A673 (cell line): ENCODE results near the gene RPH3AL. TPM values are rescaled to one million over a fixed set of nuclear protein-coding genes. Genes with fewer than 3 reads are reported as not detected.

Source experiments
- BruUV-seq: library from RNA; stranded (reverse); fragments of 400-500 nt; replicated peaks from 2 replicates; lab custom pipeline; 2021; lab: Mats Ljungman, UMichigan
- CTCF ChIA-PET: fragments of 300-600 bp; sonication (Branson Sonifier 250); formaldehyde crosslinking; loops from one replicate; lab custom pipeline; 2022; ENCODE audit warnings: antibody characterized with exemption; lab: Charles Lee
- POLR2A ChIA-PET: fragments of 300-600 bp; sonication (Branson Sonifier 250); formaldehyde crosslinking; loops from one replicate; lab custom pipeline; 2022; ENCODE audit warnings: antibody characterized with exemption; ENCODE audit not compliant: low non-redundant PET; lab: Charles Lee
- DNase-seq: peaks from one replicate; pipeline ENCODE4 v3.0.0-alpha.2; 2015; ENCODE audit warnings: low spot score
- H3K27ac ChIP-seq: fragments of 200-600 bp; sonication (generic); 2 replicates; pipeline ENCODE4 v1.5.1; 2016; ENCODE audit warnings: mixed run types, low read depth, mild to moderate bottlenecking, mixed read lengths, antibody characterized with exemption, low read length; ENCODE audit not compliant: poor library complexity, severe bottlenecking
- H3K27me3 ChIP-seq: fragments of 200-600 bp; sonication (generic); replicated peaks from 2 replicates; pipeline ENCODE4 v1.6.1; 2017; ENCODE audit warnings: mixed run types, low read depth, mild to moderate bottlenecking, mixed read lengths, antibody characterized with exemption, low read length; ENCODE audit not compliant: insufficient read depth, poor library complexity
- H3K36me3 ChIP-seq: fragments of 200-600 bp; sonication (generic); 2 replicates; pipeline ENCODE4 v1.6.1; 2016; ENCODE audit warnings: mixed run types, mild to moderate bottlenecking, mixed read lengths, antibody characterized with exemption, low read length; ENCODE audit not compliant: insufficient read depth, poor library complexity, severe bottlenecking
- H3K4me1 ChIP-seq: fragments of 200-600 bp; sonication (generic); 2 replicates; pipeline ENCODE4 v1.6.1; 2017; ENCODE audit warnings: mixed run types, mild to moderate bottlenecking, mixed read lengths, antibody characterized with exemption, low read length; ENCODE audit not compliant: insufficient read depth, poor library complexity, severe bottlenecking
- H3K4me3 ChIP-seq: fragments of 200-600 bp; sonication (generic); 2 replicates; pipeline ENCODE4 v1.5.1; 2016; ENCODE audit warnings: low read depth, mixed run types, mild to moderate bottlenecking, mixed read lengths, low read length; ENCODE audit not compliant: poor library complexity, severe bottlenecking
- H3K9me3 ChIP-seq: fragments of 200-600 bp; sonication (generic); 2 replicates; pipeline ENCODE4 v1.6.1; 2016; ENCODE audit warnings: mixed run types, low read depth, mild to moderate bottlenecking, mixed read lengths, antibody characterized with exemption, low read length; ENCODE audit not compliant: poor library complexity, severe bottlenecking
- EZH2 ChIP-seq: fragments of 200-600 bp; sonication (generic); IDR thresholded peaks from 2 replicates; pipeline ENCODE4 v1.6.1; 2017; ENCODE audit warnings: borderline replicate concordance, low read depth, mild to moderate bottlenecking, mixed read lengths, antibody characterized with exemption, low read length; ENCODE audit not compliant: poor library complexity, severe bottlenecking
- intact Hi-C: fragments of 100-400 bp; cut with micrococcal nuclease; formaldehyde crosslinking; loops from one replicate; pipeline ENCODE4 v1.10.0; 2022; ENCODE audit not compliant: unreplicated experiment
- total RNA-seq: library from RNA; stranded (reverse); gene quantifications from 2 replicates; pipeline ENCODE4 v1.2.3, GENCODE V29; 2021
- TF ChIP-seq, protein P1 (sequence below): fragments of 300-800, 200-600 bp; sonication (generic); conservative IDR thresholded peaks from 2 replicates; pipeline ENCODE4 v1.5.1; 2017; ENCODE audit warnings: low read depth, mild to moderate bottlenecking, antibody characterized with exemption, low read length, moderate library complexity, mixed read lengths

Gene RPH3AL
- total RNA-seq, 1 experiment from 2014 or later: 0.82 TPM

DNA sequence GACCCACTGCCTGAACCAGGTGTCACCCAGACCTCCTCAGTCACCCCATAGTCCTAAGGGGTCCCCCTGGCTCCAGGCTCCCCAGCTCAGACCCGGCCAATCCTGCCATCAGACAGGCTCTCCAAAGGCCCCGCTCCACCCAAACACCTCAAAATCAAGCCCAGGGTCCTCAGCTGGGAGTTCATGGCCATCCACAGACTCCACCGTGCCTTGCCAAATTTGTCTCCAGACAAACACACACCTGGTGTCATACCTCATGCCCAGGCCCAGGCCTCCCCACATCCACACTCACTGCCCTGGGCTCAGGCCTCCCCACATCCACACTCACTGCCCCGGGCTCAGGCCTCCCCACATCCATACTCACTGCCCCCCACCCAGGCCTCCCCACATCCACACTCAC lies 12.5 kb downstream of the RPH3AL start:
- ChIA-PET CTCF (no interaction called here), POLR2A (no interaction called here)
- no peaks in the 10 kb centered on the region for H3K9me3 ChIP-seq

DNA sequence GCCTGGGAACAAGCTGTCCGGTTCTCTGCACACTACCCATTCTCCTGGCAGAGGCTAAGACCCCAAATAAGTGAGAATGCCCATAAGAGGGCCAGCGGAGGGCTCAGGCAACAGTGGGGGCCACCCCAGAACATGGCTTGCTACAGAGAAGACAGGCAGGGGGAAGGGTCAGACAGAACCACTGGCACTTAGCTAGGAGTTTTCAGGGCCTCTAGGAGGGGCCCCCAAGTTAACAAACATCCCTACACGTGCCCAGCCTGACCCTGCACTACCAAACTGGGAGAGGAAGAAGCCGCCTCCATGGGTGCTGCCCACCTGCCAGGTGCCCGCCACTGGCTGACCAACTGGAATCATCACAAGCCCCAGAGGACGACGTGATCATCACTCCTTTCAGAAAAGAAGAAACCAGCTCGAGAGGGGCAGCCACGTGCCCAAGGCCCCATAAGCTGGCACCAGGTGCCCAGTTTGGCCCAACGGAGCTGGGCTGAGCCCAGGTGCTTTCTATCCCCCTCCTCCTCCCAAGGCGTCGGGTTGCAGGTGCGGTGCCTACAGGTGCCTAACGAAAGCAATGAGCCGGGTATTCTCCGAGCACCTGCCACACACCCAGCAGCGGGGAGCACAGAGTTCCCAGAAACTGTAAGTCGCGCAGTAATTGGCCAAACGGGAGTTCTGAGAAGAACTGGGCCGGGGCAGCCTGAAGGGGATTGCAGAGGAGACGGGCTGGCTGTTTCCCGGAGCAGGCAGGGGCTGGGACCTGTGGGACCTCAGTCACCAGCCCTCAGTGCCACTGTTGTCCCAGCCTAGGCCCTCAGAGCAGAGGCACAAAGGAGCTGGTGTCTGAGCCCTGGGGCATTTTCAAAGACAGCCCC lies 13.2 kb downstream of the RPH3AL start:
- H3K4me3 ChIP-seq: no peak overlapping the region
- ChIA-PET POLR2A (no interaction called here), CTCF (no interaction called here)
- TF ChIP-seq, protein P1, sequence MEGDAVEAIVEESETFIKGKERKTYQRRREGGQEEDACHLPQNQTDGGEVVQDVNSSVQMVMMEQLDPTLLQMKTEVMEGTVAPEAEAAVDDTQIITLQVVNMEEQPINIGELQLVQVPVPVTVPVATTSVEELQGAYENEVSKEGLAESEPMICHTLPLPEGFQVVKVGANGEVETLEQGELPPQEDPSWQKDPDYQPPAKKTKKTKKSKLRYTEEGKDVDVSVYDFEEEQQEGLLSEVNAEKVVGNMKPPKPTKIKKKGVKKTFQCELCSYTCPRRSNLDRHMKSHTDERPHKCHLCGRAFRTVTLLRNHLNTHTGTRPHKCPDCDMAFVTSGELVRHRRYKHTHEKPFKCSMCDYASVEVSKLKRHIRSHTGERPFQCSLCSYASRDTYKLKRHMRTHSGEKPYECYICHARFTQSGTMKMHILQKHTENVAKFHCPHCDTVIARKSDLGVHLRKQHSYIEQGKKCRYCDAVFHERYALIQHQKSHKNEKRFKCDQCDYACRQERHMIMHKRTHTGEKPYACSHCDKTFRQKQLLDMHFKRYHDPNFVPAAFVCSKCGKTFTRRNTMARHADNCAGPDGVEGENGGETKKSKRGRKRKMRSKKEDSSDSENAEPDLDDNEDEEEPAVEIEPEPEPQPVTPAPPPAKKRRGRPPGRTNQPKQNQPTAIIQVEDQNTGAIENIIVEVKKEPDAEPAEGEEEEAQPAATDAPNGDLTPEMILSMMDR: no peak
- TF ChIP-seq EZH2: no peak
- no peaks in the 10 kb centered on the region for H3K36me3 ChIP-seq
- intact Hi-C loops: no loop called here
- H3K9me3 ChIP-seq: no peaks in the 10 kb centered on the region
- BruUV-seq: no TSS peak
- no peaks in the 10 kb centered on the region for H3K27me3 ChIP-seq
- H3K4me1 ChIP-seq: peaks cover 16% of the 10 kb centered on the region
- no peak overlapping the region for H3K27ac ChIP-seq
- no peak for DNase-seq

More for the DNA sequence above, 12.5 kb downstream of the RPH3AL start:
- H3K4me3 ChIP-seq: no peak overlapping the region
- peaks cover 16% of the 10 kb centered on the region for H3K4me1 ChIP-seq
- H3K36me3 ChIP-seq: no peaks in the 10 kb centered on the region
- DNase-seq: no peak
- no peak for TF ChIP-seq EZH2
- TF ChIP-seq, protein P1: no peak
- intact Hi-C loops: no loop called here
- BruUV-seq: no TSS peak
- no peak overlapping the region for H3K27ac ChIP-seq
- no peaks in the 10 kb centered on the region for H3K27me3 ChIP-seq

DNA sequence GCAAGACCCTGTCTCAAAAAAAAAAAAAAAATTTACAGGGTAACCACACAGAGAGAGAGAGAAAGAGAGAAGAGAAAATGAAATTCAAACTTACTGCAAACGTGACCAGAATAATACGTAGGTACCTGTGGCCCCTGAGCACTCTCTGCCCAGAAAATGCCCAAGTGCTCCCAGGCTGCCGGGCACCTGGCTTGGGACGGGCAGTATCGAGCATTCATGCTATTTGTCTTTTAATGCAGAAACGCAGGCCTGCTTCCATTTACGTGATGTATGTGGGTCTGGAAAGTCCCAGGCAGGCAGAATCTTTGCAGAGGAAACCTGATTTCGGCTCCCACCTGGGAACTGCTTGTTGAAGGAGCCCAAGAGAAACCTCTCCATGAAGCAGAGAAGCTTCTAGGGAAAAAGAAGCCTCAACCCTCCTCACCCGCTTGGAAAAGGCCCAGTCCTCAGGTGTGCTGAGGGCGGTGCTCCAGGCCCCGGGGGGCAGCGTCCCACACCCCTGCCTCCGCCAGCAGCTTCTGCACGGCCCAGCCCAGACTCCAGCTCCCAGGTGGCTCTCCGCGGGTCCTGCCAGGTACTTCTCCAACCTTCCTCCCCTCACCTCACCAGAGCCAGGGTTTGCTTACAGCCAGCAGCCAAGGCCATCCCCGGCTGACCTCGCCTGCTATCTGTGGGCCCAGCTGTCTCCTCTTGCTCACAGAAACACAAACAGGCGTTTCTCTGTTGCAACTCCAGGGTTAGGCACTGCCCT lies 14.0 kb downstream of the RPH3AL start:
- Histone ChIP-seq H3K27me3 (no peaks in the 10 kb centered on the region), H3K4me1 (peaks cover 16% of the 10 kb centered on the region), H3K36me3 (no peaks in the 10 kb centered on the region), H3K27ac (no peak overlapping the region), H3K9me3 (no peaks in the 10 kb centered on the region), H3K4me3 (no peak overlapping the region)
- no TSS peak for BruUV-seq
- ChIA-PET POLR2A (no interaction called here), CTCF (no interaction called here)
- TF ChIP-seq EZH2: no peak
- TF ChIP-seq, protein P1: no peak
- intact Hi-C loops: no loop called here
- no peak for DNase-seq
